Endodermal cell (in vitro differentiated cells): ENCODE results near the gene LAMB3. TPM values are rescaled to one million over a fixed set of nuclear protein-coding genes. Genes with fewer than 3 reads are reported as not detected.

ENCODE experiments used
- DNase-seq: peaks from one replicate; pipeline ENCODE4 v3.0.0-alpha.2; 2017
- H3K27ac ChIP-seq: 2 replicates; pipeline ENCODE4 v1.5.1; 2013; ENCODE audit warnings: mild to moderate bottlenecking, low read depth, low read length, moderate library complexity
- H3K27me3 ChIP-seq: 2 replicates; pipeline ENCODE4 v1.6.1; 2013; ENCODE audit warnings: mild to moderate bottlenecking, low read length, moderate library complexity; ENCODE audit not compliant: insufficient read depth, control insufficient read depth, poor library complexity, severe bottlenecking
- H3K36me3 ChIP-seq: 2 replicates; pipeline ENCODE4 v1.7.0; 2013; ENCODE audit warnings: mild to moderate bottlenecking, low read length, moderate library complexity; ENCODE audit not compliant: control insufficient read depth, insufficient read depth
- H3K4me1 ChIP-seq: one replicate; pipeline ENCODE4 v1.7.0; 2013; ENCODE audit warnings: low read length; ENCODE audit not compliant: control insufficient read depth, insufficient read depth
- H3K4me3 ChIP-seq: 2 replicates; pipeline ENCODE4 v1.5.1; 2013; ENCODE audit warnings: mild to moderate bottlenecking, low read length, moderate library complexity
- H3K9ac ChIP-seq: 2 replicates; pipeline ENCODE4 v1.6.1; 2013; ENCODE audit warnings: mild to moderate bottlenecking, low read length, moderate library complexity; ENCODE audit not compliant: poor library complexity, severe bottlenecking; ENCODE audit errors: extremely low read depth
- H3K9me3 ChIP-seq: 2 replicates; pipeline ENCODE4 v1.6.1; 2013; ENCODE audit warnings: mild to moderate bottlenecking, low read length, moderate library complexity; ENCODE audit not compliant: control insufficient read depth
- H3K27ac Mint-ChIP-seq: 2 replicates; pipeline ENCODE4 v1.8.0; 2020; ENCODE audit warnings: mixed read lengths
- H3K27me3 Mint-ChIP-seq: 2 replicates; pipeline ENCODE4 v1.8.0; 2021; ENCODE audit warnings: mild to moderate bottlenecking, mixed read lengths; ENCODE audit not compliant: insufficient read depth
- H3K36me3 Mint-ChIP-seq: 2 replicates; pipeline ENCODE4 v1.8.0; 2020; ENCODE audit warnings: low read depth, mixed read lengths
- H3K4me1 Mint-ChIP-seq: 2 replicates; pipeline ENCODE4 v1.8.0; 2020; ENCODE audit warnings: mixed read lengths
- H3K4me3 Mint-ChIP-seq: 2 replicates; pipeline ENCODE4 v1.8.0; 2020; ENCODE audit warnings: mild to moderate bottlenecking, moderate library complexity, mixed read lengths
- H3K9me3 Mint-ChIP-seq: 2 replicates; pipeline ENCODE4 v1.8.0; 2020; ENCODE audit warnings: mild to moderate bottlenecking, mixed read lengths
- CTCF ChIP-seq: fragments of 200-600 bp; sonication (generic); conservative IDR thresholded peaks from 2 replicates; pipeline ENCODE4 v1.5.0; 2021; ENCODE audit warnings: antibody characterized with exemption, mild to moderate bottlenecking
- WGBS, 2 experiments: methylation state at CpG; one replicate each; pipeline versions ENCODE4 v1.1.5 to v1.1.7; 2013; ENCODE audit warnings: missing lambda C conversion rate in 2 of 2, mixed read lengths in 1 of 2; ENCODE audit not compliant: insufficient coverage in 1 of 2, insufficient read length in 1 of 2; 5-methylcytosine and 5-hydroxymethylcytosine counted together
- total RNA-seq, 2 donors: library from RNA; stranded (reverse); fragmentation: NEBNext Ultra II Directional in 1 of 2; extraction: Animal tissue kit (Norgen Biotek cat#: 25700) in 1 of 2; gene quantifications; 2 replicates in 1 of 2; 3 replicates in 1 of 2; pipeline ENCODE4 v1.2.1, GENCODE V29; 2021

The LAMB3 gene
- total RNA-seq, 2 donors from 2014 or later = 0.53 to 1.9 TPM

GRCh38 chr1:209659909-209660308 is 7.7 kb upstream of the LAMB3 start:
- DNase-seq = no peak
- Mint-ChIP-seq H3K9me3 (no peaks in the 10 kb centered on the region), H3K4me3 (no peak overlapping the region), H3K4me1 (peaks cover 22% of the 10 kb centered on the region), H3K36me3 (no peaks in the 10 kb centered on the region), H3K27ac (no peak overlapping the region), H3K27me3 (peaks cover 10% of the 10 kb centered on the region)
- H3K4me3 ChIP-seq = no peak overlapping the region
- peaks cover 6% of the 10 kb centered on the region for H3K27me3 ChIP-seq
- WGBS, 2 experiments = 78 to 86% methylated on average over 2 to 5 of the region's 5 CpGs
- H3K4me1 ChIP-seq = peaks cover 7% of the 10 kb centered on the region
- TF ChIP-seq CTCF = no peak
- H3K9me3 ChIP-seq = no peaks in the 10 kb centered on the region
- no peak overlapping the region for H3K9ac ChIP-seq
- H3K36me3 ChIP-seq = no peaks in the 10 kb centered on the region
- H3K27ac ChIP-seq = no peak overlapping the region

GRCh38 chr1:209657918-209658317 is 5.7 kb upstream of the LAMB3 start:
- DNase-seq = no peak
- Histone ChIP-seq H3K4me3 (no peak overlapping the region), H3K4me1 (peaks cover 20% of the 10 kb centered on the region), H3K9ac (no peak overlapping the region), H3K9me3 (no peaks in the 10 kb centered on the region), H3K36me3 (no peaks in the 10 kb centered on the region), H3K27me3 (peaks cover 6% of the 10 kb centered on the region), H3K27ac (no peak overlapping the region)
- Mint-ChIP-seq H3K27ac (no peak overlapping the region), H3K4me3 (no peak overlapping the region), H3K9me3 (no peaks in the 10 kb centered on the region), H3K36me3 (no peaks in the 10 kb centered on the region), H3K27me3 (peaks cover 7% of the 10 kb centered on the region), H3K4me1 (peaks cover 40% of the 10 kb centered on the region)
- no peak for TF ChIP-seq CTCF
- WGBS, 2 experiments = 55 to 100% methylated on average over 3 to 5 of the region's 5 CpGs

- Histone ChIP-seq H3K36me3 (no peaks in the 10 kb centered on the region), H3K4me3 (no peak overlapping the region), H3K9me3 (no peaks in the 10 kb centered on the region), H3K9ac (no peak overlapping the region), H3K4me1 (peaks cover 21% of the 10 kb centered on the region), H3K27ac (no peak overlapping the region), H3K27me3 (peaks cover 6% of the 10 kb centered on the region)
- H3K27ac Mint-ChIP-seq = no peak overlapping the region
- no peaks in the 10 kb centered on the region for H3K36me3 Mint-ChIP-seq
- H3K9me3 Mint-ChIP-seq = no peaks in the 10 kb centered on the region
- H3K27me3 Mint-ChIP-seq = peaks cover 5% of the 10 kb centered on the region
- peaks cover 46% of the 10 kb centered on the region for H3K4me1 Mint-ChIP-seq
- TF ChIP-seq CTCF = no peak
- no peak for DNase-seq
- WGBS, 2 experiments = 83 to 96% methylated on average over 4 to 9 of the region's 9 CpGs
- H3K4me3 Mint-ChIP-seq = no peak overlapping the region
Observed at GRCh38 chr1:209657140-209657879, 5.1 kb upstream of the LAMB3 start.
